ENCODE data around the gene REC8. TPM values are rescaled to one million over a fixed set of nuclear protein-coding genes. Genes with fewer than 3 reads are reported as not detected.

The REC8 gene
- total and polyA plus RNA-seq, 2 of the 13 experiments (the other 11 are each of a cell fraction or from before 2014, with no cell fraction given) = 3.4 to 14.7 TPM

DNA sequence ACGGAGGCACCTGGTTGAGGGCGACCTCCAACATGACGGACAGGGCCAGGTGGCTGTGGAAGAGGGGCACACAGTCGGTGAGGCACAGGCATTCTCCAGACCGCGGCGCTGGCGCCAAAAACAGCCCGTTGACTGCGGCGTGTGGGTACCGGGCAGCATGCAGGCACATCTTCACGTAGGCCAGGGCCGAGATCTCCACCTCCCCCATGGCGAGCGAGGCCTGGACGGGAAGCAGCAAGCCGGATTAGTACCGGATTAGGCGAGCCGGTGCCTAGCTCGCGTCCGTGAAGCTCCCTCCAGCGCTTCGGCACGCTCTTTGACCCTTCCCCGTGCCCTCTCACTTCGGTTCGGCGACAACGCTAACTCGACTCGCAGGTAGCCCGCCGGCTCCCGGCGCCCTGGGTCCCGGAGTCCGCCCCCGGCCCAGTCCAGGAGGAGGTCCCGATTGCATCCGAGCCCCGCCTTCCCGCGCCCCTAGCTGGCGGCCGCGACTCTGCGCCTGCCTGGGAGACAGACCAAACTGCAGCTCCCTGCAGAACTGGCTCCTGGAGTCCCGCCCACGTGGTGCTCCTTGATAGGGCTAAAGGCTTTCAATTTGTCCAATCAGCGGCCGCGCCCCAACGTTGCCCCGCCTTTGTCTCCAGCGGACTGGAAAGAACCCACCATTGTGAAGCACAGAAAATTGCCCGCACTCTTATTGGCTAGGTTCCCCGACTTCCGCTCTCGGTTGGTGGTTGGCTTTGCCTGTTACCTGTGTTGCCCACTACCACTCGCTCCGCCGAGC, 30.6 kb upstream of the REC8 start, which contains the start of gene EMC9 (continued):
- TF ChIP-seq, protein P1, sequence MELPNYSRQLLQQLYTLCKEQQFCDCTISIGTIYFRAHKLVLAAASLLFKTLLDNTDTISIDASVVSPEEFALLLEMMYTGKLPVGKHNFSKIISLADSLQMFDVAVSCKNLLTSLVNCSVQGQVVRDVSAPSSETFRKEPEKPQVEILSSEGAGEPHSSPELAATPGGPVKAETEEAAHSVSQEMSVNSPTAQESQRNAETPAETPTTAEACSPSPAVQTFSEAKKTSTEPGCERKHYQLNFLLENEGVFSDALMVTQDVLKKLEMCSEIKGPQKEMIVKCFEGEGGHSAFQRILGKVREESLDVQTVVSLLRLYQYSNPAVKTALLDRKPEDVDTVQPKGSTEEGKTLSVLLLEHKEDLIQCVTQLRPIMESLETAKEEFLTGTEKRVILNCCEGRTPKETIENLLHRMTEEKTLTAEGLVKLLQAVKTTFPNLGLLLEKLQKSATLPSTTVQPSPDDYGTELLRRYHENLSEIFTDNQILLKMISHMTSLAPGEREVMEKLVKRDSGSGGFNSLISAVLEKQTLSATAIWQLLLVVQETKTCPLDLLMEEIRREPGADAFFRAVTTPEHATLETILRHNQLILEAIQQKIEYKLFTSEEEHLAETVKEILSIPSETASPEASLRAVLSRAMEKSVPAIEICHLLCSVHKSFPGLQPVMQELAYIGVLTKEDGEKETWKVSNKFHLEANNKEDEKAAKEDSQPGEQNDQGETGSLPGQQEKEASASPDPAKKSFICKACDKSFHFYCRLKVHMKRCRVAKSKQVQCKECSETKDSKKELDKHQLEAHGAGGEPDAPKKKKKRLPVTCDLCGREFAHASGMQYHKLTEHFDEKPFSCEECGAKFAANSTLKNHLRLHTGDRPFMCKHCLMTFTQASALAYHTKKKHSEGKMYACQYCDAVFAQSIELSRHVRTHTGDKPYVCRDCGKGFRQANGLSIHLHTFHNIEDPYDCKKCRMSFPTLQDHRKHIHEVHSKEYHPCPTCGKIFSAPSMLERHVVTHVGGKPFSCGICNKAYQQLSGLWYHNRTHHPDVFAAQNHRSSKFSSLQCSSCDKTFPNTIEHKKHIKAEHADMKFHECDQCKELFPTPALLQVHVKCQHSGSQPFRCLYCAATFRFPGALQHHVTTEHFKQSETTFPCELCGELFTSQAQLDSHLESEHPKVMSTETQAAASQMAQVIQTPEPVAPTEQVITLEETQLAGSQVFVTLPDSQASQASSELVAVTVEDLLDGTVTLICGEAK (IDR thresholded peaks at IDR 0.05) = no peak
- TF ChIP-seq, protein P1 (CRISPR knock-in tag; IDR thresholded peaks at IDR 0.05) = no peak
- TF ChIP-seq ZNF431 (CRISPR knock-in tag; IDR thresholded peaks at IDR 0.05; ENCODE audit: borderline replicate concordance, low read depth) (no peak), KDM6A (CRISPR knock-in tag; IDR thresholded peaks at IDR 0.05; ENCODE audit: low read depth) (no peak), ZNF326 (CRISPR knock-in tag; IDR thresholded peaks at IDR 0.05; ENCODE audit: borderline replicate concordance) (no peak), KLF9 (CRISPR knock-in tag; IDR thresholded peaks at IDR 0.05; ENCODE audit: low read depth) (no peak), MAFF (IDR thresholded peaks at IDR 0.05; ENCODE audit: low read depth, low read length) (peak; percentile 60; the same call in 1 of the 2 replicates)
- TF ChIP-seq, protein P2, sequence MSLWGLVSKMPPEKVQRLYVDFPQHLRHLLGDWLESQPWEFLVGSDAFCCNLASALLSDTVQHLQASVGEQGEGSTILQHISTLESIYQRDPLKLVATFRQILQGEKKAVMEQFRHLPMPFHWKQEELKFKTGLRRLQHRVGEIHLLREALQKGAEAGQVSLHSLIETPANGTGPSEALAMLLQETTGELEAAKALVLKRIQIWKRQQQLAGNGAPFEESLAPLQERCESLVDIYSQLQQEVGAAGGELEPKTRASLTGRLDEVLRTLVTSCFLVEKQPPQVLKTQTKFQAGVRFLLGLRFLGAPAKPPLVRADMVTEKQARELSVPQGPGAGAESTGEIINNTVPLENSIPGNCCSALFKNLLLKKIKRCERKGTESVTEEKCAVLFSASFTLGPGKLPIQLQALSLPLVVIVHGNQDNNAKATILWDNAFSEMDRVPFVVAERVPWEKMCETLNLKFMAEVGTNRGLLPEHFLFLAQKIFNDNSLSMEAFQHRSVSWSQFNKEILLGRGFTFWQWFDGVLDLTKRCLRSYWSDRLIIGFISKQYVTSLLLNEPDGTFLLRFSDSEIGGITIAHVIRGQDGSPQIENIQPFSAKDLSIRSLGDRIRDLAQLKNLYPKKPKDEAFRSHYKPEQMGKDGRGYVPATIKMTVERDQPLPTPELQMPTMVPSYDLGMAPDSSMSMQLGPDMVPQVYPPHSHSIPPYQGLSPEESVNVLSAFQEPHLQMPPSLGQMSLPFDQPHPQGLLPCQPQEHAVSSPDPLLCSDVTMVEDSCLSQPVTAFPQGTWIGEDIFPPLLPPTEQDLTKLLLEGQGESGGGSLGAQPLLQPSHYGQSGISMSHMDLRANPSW (CRISPR knock-in tag; IDR thresholded peaks at IDR 0.05; ENCODE audit: borderline replicate concordance) = peak; percentile 92
- TF ChIP-seq, protein P3, sequence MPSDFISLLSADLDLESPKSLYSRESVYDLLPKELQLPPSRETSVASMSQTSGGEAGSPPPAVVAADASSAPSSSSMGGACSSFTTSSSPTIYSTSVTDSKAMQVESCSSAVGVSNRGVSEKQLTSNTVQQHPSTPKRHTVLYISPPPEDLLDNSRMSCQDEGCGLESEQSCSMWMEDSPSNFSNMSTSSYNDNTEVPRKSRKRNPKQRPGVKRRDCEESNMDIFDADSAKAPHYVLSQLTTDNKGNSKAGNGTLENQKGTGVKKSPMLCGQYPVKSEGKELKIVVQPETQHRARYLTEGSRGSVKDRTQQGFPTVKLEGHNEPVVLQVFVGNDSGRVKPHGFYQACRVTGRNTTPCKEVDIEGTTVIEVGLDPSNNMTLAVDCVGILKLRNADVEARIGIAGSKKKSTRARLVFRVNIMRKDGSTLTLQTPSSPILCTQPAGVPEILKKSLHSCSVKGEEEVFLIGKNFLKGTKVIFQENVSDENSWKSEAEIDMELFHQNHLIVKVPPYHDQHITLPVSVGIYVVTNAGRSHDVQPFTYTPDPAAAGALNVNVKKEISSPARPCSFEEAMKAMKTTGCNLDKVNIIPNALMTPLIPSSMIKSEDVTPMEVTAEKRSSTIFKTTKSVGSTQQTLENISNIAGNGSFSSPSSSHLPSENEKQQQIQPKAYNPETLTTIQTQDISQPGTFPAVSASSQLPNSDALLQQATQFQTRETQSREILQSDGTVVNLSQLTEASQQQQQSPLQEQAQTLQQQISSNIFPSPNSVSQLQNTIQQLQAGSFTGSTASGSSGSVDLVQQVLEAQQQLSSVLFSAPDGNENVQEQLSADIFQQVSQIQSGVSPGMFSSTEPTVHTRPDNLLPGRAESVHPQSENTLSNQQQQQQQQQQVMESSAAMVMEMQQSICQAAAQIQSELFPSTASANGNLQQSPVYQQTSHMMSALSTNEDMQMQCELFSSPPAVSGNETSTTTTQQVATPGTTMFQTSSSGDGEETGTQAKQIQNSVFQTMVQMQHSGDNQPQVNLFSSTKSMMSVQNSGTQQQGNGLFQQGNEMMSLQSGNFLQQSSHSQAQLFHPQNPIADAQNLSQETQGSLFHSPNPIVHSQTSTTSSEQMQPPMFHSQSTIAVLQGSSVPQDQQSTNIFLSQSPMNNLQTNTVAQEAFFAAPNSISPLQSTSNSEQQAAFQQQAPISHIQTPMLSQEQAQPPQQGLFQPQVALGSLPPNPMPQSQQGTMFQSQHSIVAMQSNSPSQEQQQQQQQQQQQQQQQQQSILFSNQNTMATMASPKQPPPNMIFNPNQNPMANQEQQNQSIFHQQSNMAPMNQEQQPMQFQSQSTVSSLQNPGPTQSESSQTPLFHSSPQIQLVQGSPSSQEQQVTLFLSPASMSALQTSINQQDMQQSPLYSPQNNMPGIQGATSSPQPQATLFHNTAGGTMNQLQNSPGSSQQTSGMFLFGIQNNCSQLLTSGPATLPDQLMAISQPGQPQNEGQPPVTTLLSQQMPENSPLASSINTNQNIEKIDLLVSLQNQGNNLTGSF (CRISPR knock-in tag; IDR thresholded peaks at IDR 0.05) = peak; percentile 95

Measured in HepG2 (cell line).